Dermis lymphatic vessel endothelial cell (primary cell): ENCODE measurements around the gene TBC1D21. TPM values are rescaled to one million over a fixed set of nuclear protein-coding genes. Genes with fewer than 3 reads are reported as not detected.

Source experiments
- total RNA-seq: library from RNA; depleted of rRNA; stranded (reverse); fragments of >200 nt; gene quantifications from 2 replicates; pipeline ENCODE4 v1.2.1, GENCODE V29; 2014

TBC1D21 gene, protein sequence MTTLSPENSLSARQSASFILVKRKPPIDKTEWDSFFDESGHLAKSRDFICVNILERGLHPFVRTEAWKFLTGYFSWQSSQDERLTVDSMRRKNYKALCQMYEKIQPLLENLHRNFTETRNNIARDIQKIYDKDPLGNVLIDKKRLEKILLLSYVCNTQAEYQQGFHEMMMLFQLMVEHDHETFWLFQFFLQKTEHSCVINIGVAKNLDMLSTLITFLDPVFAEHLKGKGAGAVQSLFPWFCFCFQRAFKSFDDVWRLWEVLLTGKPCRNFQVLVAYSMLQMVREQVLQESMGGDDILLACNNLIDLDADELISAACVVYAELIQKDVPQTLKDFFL
- total RNA-seq, result not detected in 2 replicates

DNA sequence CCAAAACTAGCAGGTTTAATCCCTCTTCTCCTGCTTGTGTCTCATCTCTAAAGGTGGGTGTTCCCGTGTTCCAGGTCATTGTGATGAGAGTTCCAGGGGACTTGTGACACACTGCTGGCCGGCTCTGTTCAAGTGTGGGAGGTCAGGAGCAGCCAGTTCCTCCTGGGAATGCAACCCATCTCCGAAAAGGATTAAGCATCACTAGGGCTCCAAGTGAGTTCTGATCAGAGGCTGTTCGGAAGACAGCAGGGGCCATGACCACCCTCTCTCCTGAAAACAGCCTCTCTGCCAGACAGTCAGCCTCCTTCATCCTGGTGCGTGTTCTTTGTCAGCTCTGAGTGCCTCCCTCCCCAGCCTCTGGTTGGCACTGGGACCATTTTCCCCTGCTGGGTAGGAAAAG, at the start of gene TBC1D21:
TBC1D21 (plus strand) TSS at position 109 of the 400 bp plus-strand sequence; CDS start at position 255, 146 bp downstream.

DNA sequence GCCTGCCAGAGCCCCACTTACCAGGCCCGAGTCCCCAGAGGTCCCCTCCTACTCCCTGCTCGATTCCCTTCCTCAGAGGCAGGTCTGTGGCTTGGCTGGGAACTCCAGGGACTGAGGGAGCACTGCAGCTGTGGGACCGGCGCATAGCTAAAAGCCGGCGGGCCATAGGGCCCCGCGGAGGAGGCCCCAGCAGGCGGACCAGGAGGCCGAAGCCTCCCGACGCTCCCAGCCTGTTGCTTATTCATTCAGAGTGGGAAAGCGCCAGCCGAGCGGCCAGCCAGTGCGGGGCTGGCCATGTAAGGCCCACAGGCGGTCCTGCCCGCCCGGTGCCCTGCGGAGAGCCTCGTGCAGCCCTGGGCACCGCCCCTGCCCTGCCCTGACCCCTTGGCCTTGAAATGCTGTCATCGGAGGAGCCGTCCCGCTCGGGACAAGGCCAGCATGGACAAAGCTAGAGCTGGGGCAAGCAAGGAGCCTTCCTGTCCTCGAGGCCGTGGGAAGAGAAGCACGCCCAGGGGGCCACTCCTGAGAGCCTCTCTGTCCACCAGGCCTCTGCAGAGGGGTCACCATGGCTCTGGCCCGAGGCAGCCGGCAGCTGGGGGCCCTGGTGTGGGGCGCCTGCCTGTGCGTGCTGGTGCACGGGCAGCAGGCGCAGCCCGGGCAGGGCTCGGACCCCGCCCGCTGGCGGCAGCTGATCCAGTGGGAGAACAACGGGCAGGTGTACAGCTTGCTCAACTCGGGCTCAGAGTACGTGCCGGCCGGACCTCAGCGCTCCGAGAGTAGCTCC, 53.0 kb downstream of the TBC1D21 start, which contains the start of gene LOXL1:
LOXL1 (plus strand) TSS at position 244 of the 784 bp plus-strand sequence; CDS start at position 566, 322 bp downstream.

Other genes starting within 250 kb of the TBC1D21 start
- 104 and 154 TPM in 2 replicates for gene NPTN, start 240.2 kb upstream of the TBC1D21 start, total RNA-seq
- 19.9 and 44.6 TPM in 2 replicates for gene CD276, start 189.2 kb upstream of the TBC1D21 start, total RNA-seq
- gene INSYN1, start 120.2 kb upstream of the TBC1D21 start, total RNA-seq, result 0.43 and 0.60 TPM in 2 replicates
- 0.17 and 0.98 TPM in 2 replicates for gene LOXL1, start 52.9 kb downstream of the TBC1D21 start, total RNA-seq
- gene STOML1, start 118.7 kb downstream of the TBC1D21 start, total RNA-seq, result 8.1 and 17.0 TPM in 2 replicates
- gene PML, start 121.2 kb downstream of the TBC1D21 start, total RNA-seq, result 28.1 and 35.8 TPM in 2 replicates
- not detected in 2 replicates for gene GOLGA6A, start 209.0 kb downstream of the TBC1D21 start, total RNA-seq